Sigmoid colon (tissue), 4 donors: ENCODE results near the gene OR52K2.

Experiments used
- CTCF ChIP-seq, 4 experiments: fragments of 450-650 bp in 3 of 4; fragments of 200-600 bp in 1 of 4; IDR thresholded peaks; one replicate each; pipeline ENCODE4 v1.5.1; 2016 to 2019; ENCODE audit warnings: antibody characterized with exemption in 4 of 4, mild to moderate bottlenecking in 3 of 4, moderate library complexity in 2 of 4
- POLR2A ChIP-seq, 2 donors: fragments of 450-650 bp; IDR thresholded peaks; one replicate each; pipeline ENCODE4 v1.6.1; 2016; ENCODE audit warnings: antibody characterized with exemption in 2 of 2, mild to moderate bottlenecking in 2 of 2, moderate library complexity in 2 of 2
- POLR2AphosphoS5 ChIP-seq, 4 donors: sonication (generic); formaldehyde crosslinking; IDR thresholded peaks; one replicate each; pipeline ENCODE4 v1.6.1; 2017; ENCODE audit warnings: antibody characterized with exemption in 4 of 4

GRCh38 chr11:4493480-4493818 lies 44.4 kb downstream of the OR52K2 start:
- TF ChIP-seq POLR2AphosphoS5 (IDR thresholded peaks at IDR 0.05) (no peak), CTCF (IDR thresholded peaks at IDR 0.05) (no peak), POLR2A (IDR thresholded peaks at IDR 0.05) (no peak)
